Prostate gland (tissue), 2 donors: ENCODE data around the gene MLLT10.

Experiments
- POLR2AphosphoS5 ChIP-seq: sonication (generic); formaldehyde crosslinking; IDR thresholded peaks from one replicate; pipeline ENCODE4 v1.6.1; 2017; ENCODE audit warnings: antibody characterized with exemption
- TF ChIP-seq, protein P1 (sequence below), 4 experiments: fragments of 200-600 bp in 2 of 4; fragments of 450-650 bp in 2 of 4; sonication (generic) in 2 of 4; IDR thresholded peaks; 1 replicate in 3 of 4; 2 replicates in 1 of 4; pipeline ENCODE4 v1.5.1; 2016 to 2019; ENCODE audit warnings: antibody characterized with exemption in 4 of 4, mild to moderate bottlenecking in 2 of 4, moderate library complexity in 2 of 4

DNA sequence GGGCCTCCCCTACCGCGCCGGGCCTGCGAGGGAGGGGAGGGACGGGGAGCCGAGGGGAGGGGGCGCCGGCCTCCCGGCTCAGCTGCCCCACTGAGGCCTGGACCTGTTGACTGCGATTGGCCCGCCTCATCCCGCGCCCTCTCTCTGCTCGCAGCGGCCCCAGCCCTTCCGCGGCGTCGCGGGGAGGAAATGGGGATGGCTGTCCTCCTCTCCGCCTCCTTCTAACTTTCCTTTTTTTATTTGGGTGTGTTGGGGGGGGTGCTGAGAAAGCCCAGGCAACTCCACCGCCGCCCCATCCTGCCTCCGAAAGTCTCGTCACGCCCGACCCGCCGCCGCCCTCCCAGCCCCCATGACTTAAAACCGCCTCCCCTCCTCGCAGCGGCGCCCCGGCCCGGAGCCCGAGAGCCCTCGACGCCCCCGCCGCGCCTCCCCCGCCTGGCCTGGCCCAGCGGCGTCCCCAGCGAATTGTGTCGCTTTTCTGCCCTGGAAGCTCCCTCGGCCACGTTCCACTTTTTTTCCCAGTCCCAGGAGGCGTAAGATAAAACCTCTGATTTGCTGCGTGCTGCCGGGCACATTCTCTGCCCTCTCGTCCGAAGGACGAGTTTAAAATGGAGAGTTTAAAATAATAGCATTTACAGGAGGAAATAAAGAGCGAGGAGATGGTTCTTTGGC lies 7.7 kb upstream of the MLLT10 start:
- TF ChIP-seq, protein P1, sequence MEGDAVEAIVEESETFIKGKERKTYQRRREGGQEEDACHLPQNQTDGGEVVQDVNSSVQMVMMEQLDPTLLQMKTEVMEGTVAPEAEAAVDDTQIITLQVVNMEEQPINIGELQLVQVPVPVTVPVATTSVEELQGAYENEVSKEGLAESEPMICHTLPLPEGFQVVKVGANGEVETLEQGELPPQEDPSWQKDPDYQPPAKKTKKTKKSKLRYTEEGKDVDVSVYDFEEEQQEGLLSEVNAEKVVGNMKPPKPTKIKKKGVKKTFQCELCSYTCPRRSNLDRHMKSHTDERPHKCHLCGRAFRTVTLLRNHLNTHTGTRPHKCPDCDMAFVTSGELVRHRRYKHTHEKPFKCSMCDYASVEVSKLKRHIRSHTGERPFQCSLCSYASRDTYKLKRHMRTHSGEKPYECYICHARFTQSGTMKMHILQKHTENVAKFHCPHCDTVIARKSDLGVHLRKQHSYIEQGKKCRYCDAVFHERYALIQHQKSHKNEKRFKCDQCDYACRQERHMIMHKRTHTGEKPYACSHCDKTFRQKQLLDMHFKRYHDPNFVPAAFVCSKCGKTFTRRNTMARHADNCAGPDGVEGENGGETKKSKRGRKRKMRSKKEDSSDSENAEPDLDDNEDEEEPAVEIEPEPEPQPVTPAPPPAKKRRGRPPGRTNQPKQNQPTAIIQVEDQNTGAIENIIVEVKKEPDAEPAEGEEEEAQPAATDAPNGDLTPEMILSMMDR (IDR thresholded peaks at IDR 0.05): no peak
- no peak for TF ChIP-seq POLR2AphosphoS5
